ENCODE results near the gene MSI2.

MSI2 gene

DNA sequence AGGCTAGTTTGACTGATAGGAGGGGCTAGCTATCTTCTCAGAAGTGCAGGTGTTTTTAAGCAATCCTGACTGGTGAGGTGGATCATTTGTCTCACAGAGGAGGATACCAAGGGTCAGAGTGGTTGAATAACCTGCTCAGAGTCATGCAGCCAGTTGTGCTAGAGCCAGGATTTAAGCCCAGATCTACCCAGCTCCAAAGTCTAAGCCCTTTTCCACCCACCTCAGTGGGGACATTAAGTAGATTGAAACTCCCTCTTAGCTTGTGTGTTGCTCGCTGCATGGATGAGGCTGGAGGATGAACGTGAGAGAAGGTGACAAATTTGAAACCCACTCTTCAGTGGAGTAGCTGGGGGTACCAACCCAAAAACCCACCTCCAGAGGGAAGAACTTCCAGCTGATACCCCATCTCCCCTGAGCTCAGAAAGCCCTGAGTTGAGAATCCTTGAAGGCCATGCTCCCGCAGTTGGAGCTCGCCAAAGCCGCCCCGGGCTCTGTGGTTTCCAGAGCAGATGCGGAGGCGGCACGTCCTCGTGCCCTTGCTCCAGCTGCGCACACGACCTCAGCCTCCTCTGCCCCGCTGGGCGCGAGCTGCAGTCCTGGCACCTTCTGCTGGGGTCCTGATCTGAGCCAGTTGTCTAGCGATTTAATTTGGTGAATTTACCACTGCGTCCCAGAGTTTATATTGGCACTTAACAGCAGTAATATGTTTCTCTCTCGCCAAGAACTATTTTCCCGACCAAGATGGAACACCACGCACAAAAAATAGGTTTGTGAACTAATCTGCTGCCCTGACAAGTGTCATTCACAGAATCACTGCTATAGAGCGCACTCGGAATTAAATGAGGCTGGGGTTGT is 329.2 kb downstream of the MSI2 start:
- H3K9ac ChIP-seq (ENCODE audit: low read length), result no peak overlapping the region
- no peak overlapping the region for H3K4me2 ChIP-seq (ENCODE audit: low read length)
- no peaks in the 10 kb centered on the region for H3K9me3 ChIP-seq (ENCODE audit: low read length)
- H3K27ac ChIP-seq (ENCODE audit: low read depth, low read length, poor library complexity, severe bottlenecking), result peak overlapping the region; percentile 4
- H2AFZ ChIP-seq (ENCODE audit: low read length), result no peak overlapping the region
- no peak overlapping the region for H3K4me3 ChIP-seq (ENCODE audit: low read depth, low read length, poor library complexity, severe bottlenecking)
- H3K27me3 ChIP-seq (ENCODE audit: insufficient read depth, low read length), result no peaks in the 10 kb centered on the region
- TF ChIP-seq EZH2 (IDR thresholded peaks at IDR 0.05; ENCODE audit: borderline replicate concordance, low read length) (no peak), CTCF (IDR thresholded peaks at IDR 0.05; ENCODE audit: low read length) (no peak)
- H4K20me1 ChIP-seq (ENCODE audit: insufficient read depth, low read length), result no peaks in the 10 kb centered on the region
- no peaks in the 10 kb centered on the region for H3K9me2 ChIP-seq (ENCODE audit: low read depth, low read length)
- peaks cover 52% of the 10 kb centered on the region for H3K36me3 ChIP-seq (ENCODE audit: insufficient read depth, low read length)
- H3K79me2 ChIP-seq (ENCODE audit: insufficient read depth, low read length), result 0 out of 2 replicates have a peak, but pooled peaks cover 7% of the 10 kb centered on the region
- H3F3A ChIP-seq (ENCODE audit: insufficient read depth, low read length), result no peaks in the 10 kb centered on the region
- H3K4me1 ChIP-seq (ENCODE audit: insufficient read depth, low read length, severe bottlenecking), result peaks cover 6% of the 10 kb centered on the region

GRCh38 chr17:57586196-57586740 is 329.9 kb downstream of the MSI2 start:
- no peak overlapping the region for H3K9ac ChIP-seq (ENCODE audit: low read length)
- no peaks in the 10 kb centered on the region for H3K27me3 ChIP-seq (ENCODE audit: insufficient read depth, low read length)
- 0 out of 2 replicates have a peak, but pooled peaks cover 7% of the 10 kb centered on the region for H3K79me2 ChIP-seq (ENCODE audit: insufficient read depth, low read length)
- peaks cover 6% of the 10 kb centered on the region for H3K4me1 ChIP-seq (ENCODE audit: insufficient read depth, low read length, severe bottlenecking)
- no peaks in the 10 kb centered on the region for H4K20me1 ChIP-seq (ENCODE audit: insufficient read depth, low read length)
- no peaks in the 10 kb centered on the region for H3K9me2 ChIP-seq (ENCODE audit: low read depth, low read length)
- TF ChIP-seq EZH2 (IDR thresholded peaks at IDR 0.05; ENCODE audit: borderline replicate concordance, low read length) (no peak), CTCF (IDR thresholded peaks at IDR 0.05; ENCODE audit: low read length) (no peak)
- no peaks in the 10 kb centered on the region for H3K9me3 ChIP-seq (ENCODE audit: low read length)
- H2AFZ ChIP-seq (ENCODE audit: low read length), result no peak overlapping the region
- H3F3A ChIP-seq (ENCODE audit: insufficient read depth, low read length), result no peaks in the 10 kb centered on the region
- no peak overlapping the region for H3K4me2 ChIP-seq (ENCODE audit: low read length)
- H3K36me3 ChIP-seq (ENCODE audit: insufficient read depth, low read length), result peaks cover 55% of the 10 kb centered on the region
- H3K4me3 ChIP-seq (ENCODE audit: low read depth, low read length, poor library complexity, severe bottlenecking), result no peak overlapping the region
- H3K27ac ChIP-seq (ENCODE audit: low read depth, low read length, poor library complexity, severe bottlenecking), result no peak overlapping the region

- peaks cover 50% of the 10 kb centered on the region for H3K36me3 ChIP-seq (ENCODE audit: insufficient read depth, low read length)
- TF ChIP-seq CTCF (IDR thresholded peaks at IDR 0.05; ENCODE audit: low read length), result no peak
- TF ChIP-seq EZH2 (IDR thresholded peaks at IDR 0.05; ENCODE audit: borderline replicate concordance, low read length), result no peak
- no peaks in the 10 kb centered on the region for H3K27me3 ChIP-seq (ENCODE audit: insufficient read depth, low read length)
- no peak overlapping the region for H3K4me2 ChIP-seq (ENCODE audit: low read length)
- H3K27ac ChIP-seq (ENCODE audit: low read depth, low read length, poor library complexity, severe bottlenecking), result no peak overlapping the region
- H2AFZ ChIP-seq (ENCODE audit: low read length), result no peak overlapping the region
- H3K4me3 ChIP-seq (ENCODE audit: low read depth, low read length, poor library complexity, severe bottlenecking), result no peak overlapping the region
- H3F3A ChIP-seq (ENCODE audit: insufficient read depth, low read length), result no peaks in the 10 kb centered on the region
- H4K20me1 ChIP-seq (ENCODE audit: insufficient read depth, low read length), result no peaks in the 10 kb centered on the region
- peaks cover 3% of the 10 kb centered on the region for H3K4me1 ChIP-seq (ENCODE audit: insufficient read depth, low read length, severe bottlenecking)
- H3K9me3 ChIP-seq (ENCODE audit: low read length), result no peaks in the 10 kb centered on the region
- H3K9me2 ChIP-seq (ENCODE audit: low read depth, low read length), result no peaks in the 10 kb centered on the region
- H3K9ac ChIP-seq (ENCODE audit: low read length), result no peak overlapping the region
- H3K79me2 ChIP-seq (ENCODE audit: insufficient read depth, low read length), result 0 out of 2 replicates have a peak, but pooled peaks cover 7% of the 10 kb centered on the region
Observed at GRCh38 chr17:57586742-57587141, 330.4 kb downstream of the MSI2 start.
